Mesenchymal stem cell (in vitro differentiated cells and primary cell): ENCODE data around the gene DRC1.

Experiments used
- DNase-seq: peaks from one replicate; pipeline ENCODE4 v3.0.0-alpha.2; 2013
- H2AFZ ChIP-seq: one replicate; pipeline ENCODE4 v1.6.1; 2013; ENCODE audit warnings: low read depth, mild to moderate bottlenecking, control low read depth, inconsistent platforms, low read length, moderate library complexity
- H2AK5ac ChIP-seq: 2 replicates; pipeline ENCODE4 v1.6.1; 2013; ENCODE audit warnings: low read length, moderate library complexity, mild to moderate bottlenecking, inconsistent platforms; ENCODE audit not compliant: severe bottlenecking
- H2BK120ac ChIP-seq: one replicate; pipeline ENCODE4 v1.6.1; 2013; ENCODE audit warnings: low read depth, mild to moderate bottlenecking, inconsistent platforms, low read length, moderate library complexity
- H2BK12ac ChIP-seq, 2 experiments: one replicate each; pipeline ENCODE4 v1.6.1; 2013; ENCODE audit warnings: inconsistent platforms in 2 of 2, low read length in 2 of 2, mild to moderate bottlenecking in 2 of 2, moderate library complexity in 2 of 2, control low read depth in 1 of 2
- H2BK15ac ChIP-seq: one replicate; pipeline ENCODE4 v1.6.1; 2013; ENCODE audit warnings: mild to moderate bottlenecking, low read depth, inconsistent platforms; ENCODE audit not compliant: poor library complexity, severe bottlenecking
- H2BK5ac ChIP-seq: 2 replicates; pipeline ENCODE4 v1.6.1; 2013; ENCODE audit warnings: low read depth, mild to moderate bottlenecking, low read length, control low read depth, inconsistent platforms; ENCODE audit not compliant: poor library complexity, severe bottlenecking
- H3K14ac ChIP-seq, 2 experiments: one replicate each; pipeline ENCODE4 v1.6.1; 2013; ENCODE audit warnings: inconsistent platforms in 2 of 2, low read length in 2 of 2, control low read depth in 1 of 2, mild to moderate bottlenecking in 1 of 2, moderate library complexity in 1 of 2
- H3K18ac ChIP-seq, 2 experiments: one replicate each; pipeline ENCODE4 v1.6.1; 2013; ENCODE audit warnings: inconsistent platforms in 2 of 2, low read length in 2 of 2, control low read depth in 1 of 2, low read depth in 1 of 2, mild to moderate bottlenecking in 1 of 2
- H3K23ac ChIP-seq, 2 experiments: one replicate each; pipeline ENCODE4 v1.6.1; 2013; ENCODE audit warnings: inconsistent platforms in 2 of 2, low read length in 2 of 2, mild to moderate bottlenecking in 2 of 2, moderate library complexity in 2 of 2, control low read depth in 1 of 2
- H3K27ac ChIP-seq: 2 replicates; pipeline ENCODE4 v1.5.1; 2013; ENCODE audit warnings: mild to moderate bottlenecking, moderate library complexity, low read length, control low read depth, inconsistent platforms; ENCODE audit not compliant: poor library complexity, severe bottlenecking
- H3K27me3 ChIP-seq, 2 experiments: 2 replicates each; pipeline versions ENCODE4 v1.6.1 to v1.7.0; 2013; ENCODE audit warnings: low read length in 2 of 2, mild to moderate bottlenecking in 2 of 2, moderate library complexity in 2 of 2, control low read depth in 1 of 2, inconsistent platforms in 1 of 2; ENCODE audit not compliant: control insufficient read depth in 1 of 2, insufficient read depth in 1 of 2
- H3K36me3 ChIP-seq, 2 experiments: 2 replicates each; pipeline versions ENCODE4 v1.6.1 to v1.7.0; 2013; ENCODE audit warnings: low read length in 2 of 2, control low read depth in 1 of 2, inconsistent platforms in 1 of 2, low read depth in 1 of 2, mild to moderate bottlenecking in 1 of 2; ENCODE audit not compliant: insufficient read depth in 2 of 2, control insufficient read depth in 1 of 2
- H3K4ac ChIP-seq, 2 experiments: one replicate each; pipeline ENCODE4 v1.6.1; 2013; ENCODE audit warnings: inconsistent platforms in 2 of 2, low read length in 2 of 2, mild to moderate bottlenecking in 2 of 2, moderate library complexity in 2 of 2, control low read depth in 1 of 2, low read depth in 1 of 2
- H3K4me1 ChIP-seq: 2 replicates; pipeline ENCODE4 v1.6.1; 2013; ENCODE audit warnings: low read depth, low read length, control low read depth; ENCODE audit not compliant: control insufficient read depth, insufficient read depth
- H3K4me2 ChIP-seq: 2 replicates; pipeline ENCODE4 v1.6.1; 2013; ENCODE audit warnings: low read length, mild to moderate bottlenecking, inconsistent platforms; ENCODE audit not compliant: poor library complexity, severe bottlenecking
- H3K4me3 ChIP-seq, 2 experiments: 2 replicates each; pipeline versions ENCODE4 v1.5.1 to v1.7.0; 2013; ENCODE audit warnings: low read length in 2 of 2, mild to moderate bottlenecking in 2 of 2, control low read depth in 1 of 2, low read depth in 1 of 2; ENCODE audit not compliant: insufficient read depth in 1 of 2
- H3K79me1 ChIP-seq: replicated peaks from 2 replicates; pipeline ENCODE4 v1.6.1; 2013; ENCODE audit warnings: mild to moderate bottlenecking, control low read depth, low read length, inconsistent platforms; ENCODE audit not compliant: poor library complexity, severe bottlenecking
- H3K9ac ChIP-seq: 2 replicates; pipeline ENCODE4 v1.7.0; 2013; ENCODE audit warnings: mild to moderate bottlenecking, low read length, moderate library complexity
- H3K9me3 ChIP-seq: 2 replicates; pipeline ENCODE4 v1.7.0; 2013; ENCODE audit warnings: mild to moderate bottlenecking, low read length; ENCODE audit not compliant: control insufficient read depth
- H4K8ac ChIP-seq: one replicate; pipeline ENCODE4 v1.6.1; 2013; ENCODE audit warnings: inconsistent platforms, mild to moderate bottlenecking, low read length, moderate library complexity
- H4K91ac ChIP-seq: one replicate; pipeline ENCODE4 v1.6.1; 2013; ENCODE audit warnings: mild to moderate bottlenecking, low read length, inconsistent platforms
- WGBS: methylation state at CpG from one replicate; pipeline ENCODE4 v1.1.7; 2013; ENCODE audit warnings: mixed read lengths; 5-methylcytosine and 5-hydroxymethylcytosine counted together

Gene DRC1

DNA sequence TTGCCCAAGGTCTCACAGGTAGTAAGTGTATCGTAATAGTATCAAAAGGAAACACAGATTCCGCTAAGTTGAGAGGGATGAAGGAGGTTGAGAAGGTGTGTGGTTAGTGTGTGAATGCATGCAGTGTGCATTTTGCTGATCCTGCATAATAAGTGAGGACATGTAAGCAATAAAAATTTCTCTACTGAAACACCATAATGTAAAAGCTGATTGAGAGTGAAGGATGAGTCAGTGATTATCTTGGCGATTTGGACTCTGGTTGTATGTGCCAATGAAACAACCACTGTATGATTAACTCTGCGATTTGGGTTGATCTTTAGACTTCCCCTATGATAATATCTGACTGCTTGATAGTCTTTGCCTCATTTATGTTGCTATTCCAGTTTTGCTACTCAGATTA is 38.4 kb upstream of the DRC1 start:
- Histone ChIP-seq H2BK5ac (no peak overlapping the region), H4K91ac (no peak overlapping the region), H3K14ac (no peak overlapping the region), H3K23ac (no peak overlapping the region), H3K27ac (no peak overlapping the region), H4K8ac (no peak overlapping the region), H3K4me1 (no peaks in the 10 kb centered on the region), H3K79me1 (peaks cover 17% of the 10 kb centered on the region), H3K4ac (no peak overlapping the region), H2AK5ac (no peak overlapping the region), H3K9ac (no peak overlapping the region), H3K18ac (no peak overlapping the region), H2BK120ac (no peak overlapping the region), H2AFZ (no peak overlapping the region), H3K4me3 (no peak overlapping the region), H3K4me2 (no peak overlapping the region), H2BK12ac (no peak overlapping the region), H2BK15ac (no peak overlapping the region), H3K9me3 (no peaks in the 10 kb centered on the region), H3K36me3 (peaks cover 4 to 26% of the 10 kb centered on the region in 2 experiments), H3K27me3 (no peaks in the 10 kb centered on the region)
- DNase-seq: no peak
- WGBS: 100% methylated on average over 3 of the region's 4 CpGs

DNA sequence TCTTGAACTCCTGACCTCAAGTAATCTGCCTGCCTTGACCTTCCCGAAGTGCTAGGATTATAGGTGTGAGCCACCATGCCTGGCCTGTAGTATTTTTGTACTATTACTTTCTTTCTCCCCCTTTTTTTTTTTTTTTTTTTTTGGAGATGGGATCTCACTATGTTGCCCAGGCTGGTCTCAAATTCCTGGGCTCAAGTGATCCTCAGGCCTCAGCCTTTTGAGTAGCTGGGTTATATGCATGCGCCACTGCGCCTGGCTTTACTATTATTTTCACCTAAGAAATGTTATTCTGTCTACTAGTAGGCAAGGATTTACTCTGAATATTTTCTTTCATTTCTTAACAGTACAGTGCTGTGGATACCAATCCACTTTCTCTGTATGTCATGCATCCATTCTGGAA is 37.8 kb upstream of the DRC1 start:
- Histone ChIP-seq H2AK5ac (no peak overlapping the region), H2BK120ac (no peak overlapping the region), H3K9me3 (no peaks in the 10 kb centered on the region), H2BK12ac (no peak overlapping the region), H3K4me2 (no peak overlapping the region), H2BK5ac (no peak overlapping the region), H4K8ac (no peak overlapping the region), H3K4me1 (no peaks in the 10 kb centered on the region), H3K4me3 (no peak overlapping the region), H4K91ac (no peak overlapping the region), H3K23ac (no peak overlapping the region), H3K27ac (no peak overlapping the region), H3K4ac (no peak overlapping the region), H2AFZ (no peak overlapping the region), H3K14ac (no peak overlapping the region), H3K18ac (no peak overlapping the region), H3K36me3 (peaks cover 4 to 33% of the 10 kb centered on the region in 2 experiments), H3K9ac (no peak overlapping the region), H3K79me1 (peaks cover 17% of the 10 kb centered on the region), H2BK15ac (no peak overlapping the region), H3K27me3 (no peaks in the 10 kb centered on the region)
- no CpG with 5 or more reads among the region's 3 CpGs for WGBS
- DNase-seq: no peak

DNA sequence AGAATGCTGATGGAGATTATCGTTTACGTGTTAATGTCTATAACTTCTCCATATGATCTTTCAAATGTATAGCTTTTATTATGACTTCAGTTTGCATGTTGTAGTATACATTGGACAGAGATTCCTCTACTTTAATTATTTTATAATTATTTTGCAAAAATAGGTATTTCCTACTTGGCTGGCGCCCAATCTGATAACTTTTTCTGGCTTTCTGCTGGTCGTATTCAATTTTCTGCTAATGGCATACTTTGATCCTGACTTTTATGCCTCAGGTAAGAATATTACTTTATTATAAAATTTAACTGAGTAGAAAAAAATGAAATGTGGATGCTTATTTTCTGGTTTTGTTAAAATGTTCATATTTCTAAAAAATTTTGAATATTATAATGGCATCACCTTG is 37.1 kb upstream of the DRC1 start:
- Histone ChIP-seq H3K23ac (no peak overlapping the region), H3K4me1 (no peaks in the 10 kb centered on the region), H3K27me3 (no peaks in the 10 kb centered on the region), H3K36me3 (peaks cover 4 to 40% of the 10 kb centered on the region in 2 experiments), H4K91ac (no peak overlapping the region), H3K4ac (no peak overlapping the region), H2BK12ac (no peak overlapping the region), H3K27ac (no peak overlapping the region), H3K4me3 (no peak overlapping the region), H4K8ac (no peak overlapping the region), H2BK5ac (no peak overlapping the region), H2AFZ (no peak overlapping the region), H2BK15ac (no peak overlapping the region), H2AK5ac (no peak overlapping the region), H3K18ac (no peak overlapping the region), H3K9ac (no peak overlapping the region), H2BK120ac (no peak overlapping the region), H3K4me2 (no peak overlapping the region), H3K9me3 (no peaks in the 10 kb centered on the region), H3K14ac (no peak overlapping the region), H3K79me1 (peaks cover 16% of the 10 kb centered on the region)
- 80% methylated on average over 1 of the region's 4 CpGs for WGBS
- no peak for DNase-seq

DNA sequence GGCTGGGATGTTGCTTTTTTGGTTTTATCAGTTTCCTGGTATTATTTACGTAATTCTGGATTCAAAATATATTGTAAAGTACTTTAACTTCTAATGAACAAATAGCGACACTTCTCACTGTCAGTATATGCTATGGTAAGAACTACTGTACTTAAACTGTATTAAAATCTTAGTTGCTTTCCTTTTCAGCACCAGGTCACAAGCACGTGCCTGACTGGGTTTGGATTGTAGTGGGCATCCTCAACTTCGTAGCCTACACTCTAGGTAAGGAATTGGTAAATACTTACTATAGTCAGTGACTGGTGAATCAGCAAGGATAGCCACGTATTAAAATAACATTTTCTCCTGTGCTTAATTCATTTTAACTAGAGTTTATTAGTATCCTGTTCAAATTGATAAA is 34.8 kb upstream of the DRC1 start:
- no peak overlapping the region for H3K14ac ChIP-seq
- no peak overlapping the region for H3K9ac ChIP-seq
- no peaks in the 10 kb centered on the region for H3K27me3 ChIP-seq
- H2BK12ac ChIP-seq: no peak overlapping the region
- WGBS: 100% methylated on average over 1 of the region's 5 CpGs
- H3K79me1 ChIP-seq: peaks cover 10% of the 10 kb centered on the region
- H2AK5ac ChIP-seq: no peak overlapping the region
- no peak overlapping the region for H2BK5ac ChIP-seq
- H3K36me3 ChIP-seq: peaks cover 4 to 42% of the 10 kb centered on the region in 2 experiments
- H3K4ac ChIP-seq: no peak overlapping the region
- H2BK120ac ChIP-seq: no peak overlapping the region
- H3K9me3 ChIP-seq: no peaks in the 10 kb centered on the region
- no peak overlapping the region for H4K91ac ChIP-seq
- no peak for DNase-seq
- H3K27ac ChIP-seq: no peak overlapping the region
- H3K4me3 ChIP-seq: no peak overlapping the region
- no peak overlapping the region for H3K18ac ChIP-seq
- H3K4me2 ChIP-seq: no peak overlapping the region
- no peak overlapping the region for H2BK15ac ChIP-seq
- no peak overlapping the region for H4K8ac ChIP-seq
- no peak overlapping the region for H2AFZ ChIP-seq
- no peaks in the 10 kb centered on the region for H3K4me1 ChIP-seq
- no peak overlapping the region for H3K23ac ChIP-seq
